Pancreas (tissue), 10 donors: ENCODE results near the gene MAP6D1. TPM values are rescaled to one million over a fixed set of nuclear protein-coding genes. Genes with fewer than 3 reads are reported as not detected.

Source experiments
- ATAC-seq, 4 donors: fragments of 200-7000 bp; cut with Tn5 transposase; one replicate each; pipeline versions ENCODE4 v1.8.0 to v1.9.1; 2020; ENCODE audit warnings: mild to moderate bottlenecking in 4 of 4, moderate library complexity in 4 of 4
- DNase-seq, 6 donors: peaks; one replicate each; pipeline ENCODE4 v3.0.0-alpha.2; 2020
- FAIRE-seq: peaks from 2 replicates; lab custom pipeline; 2012; peaks lifted over from hg19 to GRCh38; lab: Jason Lieb, UNC
- H3K27ac ChIP-seq, 4 donors: fragments of 200-600 bp; sonication (generic); 1 replicate in 3 of 4; 2 replicates in 1 of 4; pipeline versions ENCODE4 v1.5.0 to v1.8.0; 2020
- H3K27me3 ChIP-seq, 4 donors: fragments of 200-600 bp; one replicate each; pipeline ENCODE4 v1.8.0; 2021
- H3K36me3 ChIP-seq, 3 donors: fragments of 200-600 bp; sonication (generic) in 1 of 3; one replicate each; pipeline versions ENCODE4 v1.5.0 to v1.8.0; 2020 to 2021
- H3K4me1 ChIP-seq, 3 donors: fragments of 200-600 bp; one replicate each; pipeline ENCODE4 v1.8.0; 2021
- H3K4me3 ChIP-seq, 4 donors: fragments of 200-600 bp; sonication (generic) in 2 of 4; one replicate each; pipeline versions ENCODE4 v1.5.0 to v1.8.0; 2020 to 2021
- H3K9me3 ChIP-seq, 4 donors: fragments of 200-600 bp; one replicate each; pipeline ENCODE4 v1.8.0; 2021
- CTCF ChIP-seq, 4 donors: fragments of 200-600 bp; sonication (generic) in 3 of 4; IDR thresholded peaks; one replicate each; pipeline versions ENCODE4 v1.5.0 to v1.8.0; 2021; ENCODE audit warnings: antibody characterized with exemption in 4 of 4
- WGBS, 2 donors: extraction: QIAGEN DNeasy Blood & Tissue Kit; methylation state at CpG; one replicate each; pipeline ENCODE4 v1.1.7; 2013; 5-methylcytosine and 5-hydroxymethylcytosine counted together
- intact Hi-C, 3 donors: fragments of 100-400 bp; cut with DNase I; formaldehyde crosslinking; loops; one replicate each; pipeline versions ENCODE4 v1.11.1 to v1.14.2; 2022
- polyA plus RNA-seq, 2 donors: library from polyadenylated mRNA; stranded (reverse); fragments of 200-250 nt; gene quantifications; one replicate each; pipeline ENCODE4 v1.2.3, GENCODE V29; 2013
- total RNA-seq, 6 donors: library from RNA; stranded (reverse); fragmentation: NEBNext Ultra II Directional in 4 of 6; extraction: Animal tissue kit (Norgen Biotek cat#: 25700) in 4 of 6; gene quantifications; one replicate each; pipeline versions ENCODE4 v1.2.1 to v1.2.4, GENCODE V29; 2021 to 2023
- donor health status: healthy with polysubstance abuse.
- donor health status: DM: no; HTN: no; CAD: no; lungs with moderate emphysema.
- donor health status: DM: no; HTN: no; CAD: no.
- donor health status: control.
- donor health status: control.
- donor health status: Bipolar disorder and iron deficiency.
- donor health status: DM: yes; HTN: yes; CAD: no.
- donor health status: DM: no; HTN: no; CAD: no.
- donor health status: DM: no; HTN: no; CAD: no.
- donor health status: DM: yes; HTN: yes; CAD: no.

MAP6D1 gene
- total and polyA plus RNA-seq, 8 donors, result 1.4 to 6.3 (median 3.5) TPM

GRCh38 chr3:183812761-183813445 is 12.5 kb downstream of the MAP6D1 start:
- peaks cover 0 to 6% (median 2%) of the 10 kb centered on the region in 3 donors for H3K36me3 ChIP-seq
- intact Hi-C loops, result no loop called here
- H3K9me3 ChIP-seq, result no peaks in the 10 kb centered on the region
- H3K27ac ChIP-seq, result no peak overlapping the region
- no peaks in the 10 kb centered on the region for H3K27me3 ChIP-seq
- no peak for DNase-seq
- H3K4me3 ChIP-seq, result no peak overlapping the region
- ATAC-seq, result no peak
- WGBS, 2 donors, result 80% methylated on average over 8 of the region's 8 CpGs
- TF ChIP-seq CTCF (IDR thresholded peaks at IDR 0.05), result no peak
- FAIRE-seq, result no peak
- H3K4me1 ChIP-seq, result peaks cover 13 to 26% (median 25%) of the 10 kb centered on the region in 3 donors

GRCh38 chr3:183811638-183812037 is 13.7 kb downstream of the MAP6D1 start:
- TF ChIP-seq CTCF (IDR thresholded peaks at IDR 0.05), result no peak
- ATAC-seq (peak in 2 of 4 donors; percentile 6 to 7), FAIRE-seq (no peak), DNase-seq (peak in 1 of 6 donors; percentile 30)
- peaks cover 0 to 14% (median 2%) of the 10 kb centered on the region in 3 donors for H3K36me3 ChIP-seq
- no peaks in the 10 kb centered on the region for H3K9me3 ChIP-seq
- peak overlapping the region; percentile 74 to 87 (median 80) for H3K27ac ChIP-seq
- peaks cover 13 to 26% (median 25%) of the 10 kb centered on the region in 3 donors for H3K4me1 ChIP-seq
- WGBS, 2 donors, result 86 to 88% methylated on average over 11 of the region's 11 CpGs
- intact Hi-C loops, result no loop called here
- no peaks in the 10 kb centered on the region for H3K27me3 ChIP-seq
- no peak overlapping the region for H3K4me3 ChIP-seq

- ATAC-seq, result peak; percentile 90 to 93 (median 92)
- H3K4me1 ChIP-seq, result peaks cover 13 to 26% (median 25%) of the 10 kb centered on the region in 3 donors
- H3K27me3 ChIP-seq, result no peaks in the 10 kb centered on the region
- intact Hi-C loops, result no loop called here
- FAIRE-seq, result no peak
- H3K36me3 ChIP-seq, result peaks cover 0 to 15% (median 2%) of the 10 kb centered on the region in 3 donors
- no peak overlapping the region for H3K4me3 ChIP-seq
- H3K27ac ChIP-seq, result peak overlapping the region; percentile 74 to 87 (median 80)
- H3K9me3 ChIP-seq, result no peaks in the 10 kb centered on the region
- no peak for TF ChIP-seq CTCF (IDR thresholded peaks at IDR 0.05)
- WGBS, 2 donors, result 56 to 58% methylated on average over 24 of the region's 24 CpGs
- peak in 5 of 6 donors; percentile 79 to 92 (median 84) for DNase-seq
These were observed 14.5 kb downstream of the MAP6D1 start for GRCh38 chr3:183810643-183811594.

DNA sequence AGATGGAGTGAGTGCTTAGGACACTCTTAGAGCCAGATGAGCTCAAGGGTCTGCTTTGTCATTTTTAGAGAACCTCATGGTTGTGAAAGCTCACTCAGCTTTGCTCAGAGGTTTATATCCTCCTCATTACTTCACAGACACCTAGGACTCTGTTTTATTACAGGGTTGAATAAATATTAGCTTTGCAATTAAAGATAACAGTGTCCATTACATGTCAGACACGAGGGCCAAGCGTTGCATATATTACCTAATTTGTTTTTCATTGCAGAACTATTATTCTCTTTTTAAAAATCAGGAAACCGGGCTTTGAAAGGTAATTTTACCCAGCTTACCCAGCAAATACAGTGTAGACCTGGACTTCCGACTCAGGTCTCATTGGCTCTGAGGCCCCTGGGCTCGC is 16.1 kb downstream of the MAP6D1 start:
- WGBS, 2 donors, result 34 to 37% methylated on average over 5 of the region's 5 CpGs
- FAIRE-seq, result no peak
- intact Hi-C loops, result no loop called here

More for the DNA sequence above, 16.1 kb downstream of the MAP6D1 start:
- H3K4me3 ChIP-seq, result no peak overlapping the region
- H3K9me3 ChIP-seq, result no peaks in the 10 kb centered on the region
- H3K27ac ChIP-seq, result peak overlapping the region; percentile 74 to 87 (median 80)
- DNase-seq (no peak), ATAC-seq (peak; percentile 52 to 75 (median 64))
- TF ChIP-seq CTCF (IDR thresholded peaks at IDR 0.05), result no peak
- H3K36me3 ChIP-seq, result peaks cover 0 to 23% (median 0%) of the 10 kb centered on the region in 3 donors
- H3K27me3 ChIP-seq, result no peaks in the 10 kb centered on the region
- H3K4me1 ChIP-seq, result peaks cover 13 to 26% (median 25%) of the 10 kb centered on the region in 3 donors
